Inflammatory macrophage treated with lipopolysaccharide for 4 hours (primary cell): Measurements from ENCODE around the gene CLSTN1.
"Not testable (repeated sequence)": the region's sequence is repeated elsewhere in the genome, so short reads cannot be mapped to it uniquely, and the experiment has no call there.

ENCODE experiments used
- DNase-seq: peaks from one replicate; pipeline ENCODE4 v3.0.0-alpha.2; 2020

Gene CLSTN1

GRCh38 chr1:9825093-9826074 lies 1.6 kb upstream of the CLSTN1 start:
- peak; percentile 76 for DNase-seq

- no peak for DNase-seq
Measured at GRCh38 chr1:9824702-9825089, 931 bp upstream of the CLSTN1 start.

- DNase-seq: no peak
Measured at GRCh38 chr1:9823693-9823942, 147 bp downstream of the CLSTN1 start.

- DNase-seq: peak; percentile 24
Measured at GRCh38 chr1:9822897-9823692, 670 bp downstream of the CLSTN1 start.

GRCh38 chr1:9822490-9822889 lies 1.3 kb downstream of the CLSTN1 start:
- no peak for DNase-seq

GRCh38 chr1:9821710-9822109 lies 2.1 kb downstream of the CLSTN1 start:
- no peak for DNase-seq

GRCh38 chr1:9820521-9820920 lies 3.2 kb downstream of the CLSTN1 start:
- no peak for DNase-seq

GRCh38 chr1:9817734-9818133 lies 6.0 kb downstream of the CLSTN1 start:
- no peak for DNase-seq

GRCh38 chr1:9816199-9816598 lies 7.6 kb downstream of the CLSTN1 start:
- DNase-seq: no peak

GRCh38 chr1:9815150-9815549 lies 8.6 kb downstream of the CLSTN1 start:
- DNase-seq: no peak

GRCh38 chr1:9814619-9815018 lies 9.1 kb downstream of the CLSTN1 start:
- no peak for DNase-seq

- no peak for DNase-seq
Measured at GRCh38 chr1:9811239-9811966, 12.4 kb downstream of the CLSTN1 start.

GRCh38 chr1:9809100-9809510 lies 14.7 kb downstream of the CLSTN1 start:
- no peak for DNase-seq

- no peak for DNase-seq
Measured at GRCh38 chr1:9808459-9808858, 15.3 kb downstream of the CLSTN1 start.

- DNase-seq: no peak
Measured at GRCh38 chr1:9807541-9807940, 16.2 kb downstream of the CLSTN1 start.

GRCh38 chr1:9805972-9806371 lies 17.8 kb downstream of the CLSTN1 start:
- not testable (repeated sequence) for DNase-seq

- no peak for DNase-seq
Measured at GRCh38 chr1:9805006-9805508, 18.7 kb downstream of the CLSTN1 start.

- DNase-seq: not testable (repeated sequence)
Measured at GRCh38 chr1:9803003-9803918, 20.5 kb downstream of the CLSTN1 start.

GRCh38 chr1:9801909-9802308 lies 21.9 kb downstream of the CLSTN1 start:
- DNase-seq: no peak

GRCh38 chr1:9798236-9799130 lies 25.3 kb downstream of the CLSTN1 start:
- DNase-seq: peak; percentile 58

GRCh38 chr1:9797049-9797448 lies 26.7 kb downstream of the CLSTN1 start:
- no peak for DNase-seq
